Measurements from ENCODE around the gene DCUN1D2. TPM values are rescaled to one million over a fixed set of nuclear protein-coding genes. Genes with fewer than 3 reads are reported as not detected.
"Not testable (repeated sequence)": the region's sequence is repeated elsewhere in the genome, so short reads cannot be mapped to it uniquely, and the experiment has no call there.

The DCUN1D2 gene
- total RNA-seq, 1 donor = 6.2 TPM

DNA sequence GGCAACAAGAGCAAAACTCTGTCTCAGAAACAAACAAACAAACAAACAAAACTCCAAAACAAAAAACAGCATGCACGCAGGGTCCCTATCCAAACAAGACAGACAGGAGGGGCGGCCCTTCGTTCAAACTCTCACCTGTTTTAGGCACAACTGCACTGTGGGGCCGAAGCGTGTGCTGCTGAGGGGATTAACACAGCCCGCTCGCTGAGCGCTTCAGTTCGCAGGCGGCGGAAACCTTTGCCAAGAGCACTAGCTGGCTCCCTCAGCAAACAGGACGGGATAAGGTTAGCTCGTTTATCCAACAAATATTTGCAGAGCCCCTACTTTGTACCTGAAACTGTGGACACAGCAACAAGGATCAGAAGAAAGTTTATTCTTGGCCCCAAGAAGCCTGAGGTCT, 35.6 kb downstream of the DCUN1D2 start:
- no peaks in the 10 kb centered on the region for H3K27me3 ChIP-seq (ENCODE audit: insufficient read depth, low read length)
- no peaks in the 10 kb centered on the region for H3K9me3 ChIP-seq (ENCODE audit: low read depth, low read length)
- no peaks in the 10 kb centered on the region for H3K4me1 ChIP-seq (ENCODE audit: insufficient read depth, low read length)
- H3K4me3 ChIP-seq (ENCODE audit: low read length) = no peak overlapping the region

DNA sequence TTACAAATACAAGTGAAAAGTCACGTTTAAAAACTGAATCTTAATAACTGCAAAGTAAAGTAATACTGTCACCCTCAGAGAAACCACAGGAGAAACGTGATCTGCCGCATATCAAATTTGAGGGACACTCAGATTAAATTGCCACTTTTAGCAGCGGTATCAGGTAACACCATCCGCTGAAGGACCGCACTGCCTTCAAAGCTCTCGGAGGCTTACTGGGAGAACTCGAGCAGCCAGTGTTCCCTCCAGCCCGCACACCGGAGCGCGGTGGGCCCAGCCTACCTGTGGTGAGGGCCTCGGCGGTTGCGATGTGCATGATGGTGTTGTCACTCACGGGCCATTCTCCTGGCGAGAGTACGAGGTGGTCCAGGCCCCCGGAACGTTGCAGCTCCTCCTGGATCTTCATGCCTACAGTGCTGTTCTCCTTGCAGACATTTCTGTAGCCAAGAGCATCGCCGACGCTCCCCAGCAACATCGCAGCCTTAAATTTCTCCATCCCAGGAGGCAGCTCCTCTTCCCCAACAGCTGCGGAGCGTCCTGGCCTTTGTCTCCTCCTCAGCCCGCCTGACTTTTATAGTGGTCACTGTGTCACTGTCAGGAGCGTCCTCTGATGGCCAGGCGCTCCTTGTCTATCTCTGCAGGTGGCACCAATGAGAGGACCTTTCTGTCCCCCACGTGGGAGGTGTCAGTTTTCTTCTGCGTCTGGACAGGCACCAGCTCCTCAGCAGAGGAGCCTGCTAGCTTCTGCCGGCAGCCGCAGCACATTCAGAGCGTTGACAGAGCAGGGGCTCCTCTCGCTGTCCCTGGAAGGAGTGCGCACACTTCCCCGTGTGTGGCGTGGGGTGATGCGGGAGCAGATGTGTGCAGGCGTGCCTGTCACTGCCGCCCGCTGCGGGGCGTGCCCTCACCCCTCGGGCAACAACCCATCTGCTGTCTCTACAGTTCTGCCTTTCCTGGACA, 37.3 kb downstream of the DCUN1D2 start, which contains the start of gene ADPRHL1:
Gene ADPRHL1, minus strand, starts transcription at position 547 of the 960 bp plus-strand sequence. Its CDS starts 51 bp downstream, at position 496.
- no peaks in the 10 kb centered on the region for H3K4me1 ChIP-seq (ENCODE audit: insufficient read depth, low read length)
- H3K27me3 ChIP-seq (ENCODE audit: insufficient read depth, low read length) = no peaks in the 10 kb centered on the region

GRCh38 chr13:113452466-113452865, 38.0 kb downstream of the DCUN1D2 start:
- Histone ChIP-seq H3K4me3 (ENCODE audit: low read length) (no peak overlapping the region), H3K4me1 (ENCODE audit: insufficient read depth, low read length) (no peaks in the 10 kb centered on the region), H3K27me3 (ENCODE audit: insufficient read depth, low read length) (no peaks in the 10 kb centered on the region), H3K9me3 (ENCODE audit: low read depth, low read length) (no peaks in the 10 kb centered on the region)

More for the DNA sequence above, 37.3 kb downstream of the DCUN1D2 start, which contains the start of gene ADPRHL1:
- H3K4me3 ChIP-seq (ENCODE audit: low read length) = no peak within 1 kb of the TSS
- H3K9me3 ChIP-seq (ENCODE audit: low read depth, low read length) = no peaks in the 10 kb centered on the region

- no peaks in the 10 kb centered on the region for H3K27me3 ChIP-seq (ENCODE audit: insufficient read depth, low read length)
- no peaks in the 10 kb centered on the region for H3K4me1 ChIP-seq (ENCODE audit: insufficient read depth, low read length)
- H3K4me3 ChIP-seq (ENCODE audit: low read length) = no peak overlapping the region
- H3K9me3 ChIP-seq (ENCODE audit: low read depth, low read length) = no peaks in the 10 kb centered on the region
These were observed 38.5 kb downstream of the DCUN1D2 start for GRCh38 chr13:113451951-113452421.

- H3K4me3 ChIP-seq (ENCODE audit: low read length); H3K27me3 ChIP-seq (ENCODE audit: insufficient read depth, low read length); H3K9me3 ChIP-seq (ENCODE audit: low read depth, low read length); H3K4me1 ChIP-seq (ENCODE audit: insufficient read depth, low read length): not testable (repeated sequence)
These were observed 39.5 kb downstream of the DCUN1D2 start for GRCh38 chr13:113450861-113451620.

DNA sequence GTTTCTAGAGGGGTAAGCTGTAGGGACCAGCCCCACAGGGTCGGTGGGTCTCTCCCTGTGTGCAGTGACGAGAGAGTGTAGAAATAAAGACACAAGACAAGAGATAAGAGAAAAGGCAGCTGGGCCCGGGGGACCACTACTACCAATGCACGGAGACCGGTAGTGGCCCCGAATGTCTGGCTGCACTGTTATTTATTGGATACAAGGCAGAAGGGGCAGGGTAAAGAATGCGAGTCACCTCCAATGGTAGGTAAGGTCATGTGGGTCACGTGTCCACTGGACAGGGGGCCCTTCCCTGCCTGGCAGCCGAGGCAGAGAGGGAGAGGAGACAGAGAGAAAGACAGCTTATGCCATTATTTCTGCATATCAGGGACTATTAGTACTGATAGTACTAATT, 40.2 kb downstream of the DCUN1D2 start:
- H3K9me3 ChIP-seq (ENCODE audit: low read depth, low read length); H3K4me3 ChIP-seq (ENCODE audit: low read length); H3K27me3 ChIP-seq (ENCODE audit: insufficient read depth, low read length); H3K4me1 ChIP-seq (ENCODE audit: insufficient read depth, low read length): not testable (repeated sequence)

- H3K9me3 ChIP-seq (ENCODE audit: low read depth, low read length) = no peaks in the 10 kb centered on the region
- H3K27me3 ChIP-seq (ENCODE audit: insufficient read depth, low read length) = no peaks in the 10 kb centered on the region
- no peaks in the 10 kb centered on the region for H3K4me1 ChIP-seq (ENCODE audit: insufficient read depth, low read length)
- H3K4me3 ChIP-seq (ENCODE audit: low read length) = no peak overlapping the region
These were observed 40.7 kb downstream of the DCUN1D2 start for GRCh38 chr13:113449693-113450347.

GRCh38 chr13:113448885-113449692, 41.4 kb downstream of the DCUN1D2 start:
- Histone ChIP-seq H3K9me3 (ENCODE audit: low read depth, low read length) (no peaks in the 10 kb centered on the region), H3K4me3 (ENCODE audit: low read length) (no peak overlapping the region), H3K27me3 (ENCODE audit: insufficient read depth, low read length) (no peaks in the 10 kb centered on the region), H3K4me1 (ENCODE audit: insufficient read depth, low read length) (no peaks in the 10 kb centered on the region)

DNA sequence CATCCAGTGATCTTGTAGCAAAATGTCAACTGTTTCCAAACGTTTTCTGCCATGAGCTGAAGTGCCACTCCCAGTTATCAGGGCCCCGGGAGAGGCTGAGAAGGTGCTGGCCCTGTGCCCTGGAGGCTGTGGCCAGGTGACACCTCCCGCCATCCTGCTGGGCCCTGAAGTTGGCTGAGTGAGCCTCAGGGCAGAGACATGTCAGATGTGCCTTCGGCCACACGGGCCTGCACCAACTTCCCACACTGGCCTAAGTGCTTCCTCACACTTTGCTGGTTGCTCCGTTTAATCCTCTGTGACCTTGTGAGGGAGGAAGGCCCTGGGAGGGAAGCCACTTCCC, 42.0 kb downstream of the DCUN1D2 start:
- Histone ChIP-seq H3K4me1 (ENCODE audit: insufficient read depth, low read length) (no peaks in the 10 kb centered on the region), H3K27me3 (ENCODE audit: insufficient read depth, low read length) (no peaks in the 10 kb centered on the region), H3K4me3 (ENCODE audit: low read length) (no peak overlapping the region), H3K9me3 (ENCODE audit: low read depth, low read length) (no peaks in the 10 kb centered on the region)

GRCh38 chr13:113447596-113447995, 42.9 kb downstream of the DCUN1D2 start:
- Histone ChIP-seq H3K9me3 (ENCODE audit: low read depth, low read length) (no peaks in the 10 kb centered on the region), H3K4me3 (ENCODE audit: low read length) (no peak overlapping the region), H3K27me3 (ENCODE audit: insufficient read depth, low read length) (no peaks in the 10 kb centered on the region), H3K4me1 (ENCODE audit: insufficient read depth, low read length) (no peaks in the 10 kb centered on the region)

- Histone ChIP-seq H3K4me1 (ENCODE audit: insufficient read depth, low read length) (no peaks in the 10 kb centered on the region), H3K27me3 (ENCODE audit: insufficient read depth, low read length) (no peaks in the 10 kb centered on the region), H3K4me3 (ENCODE audit: low read length) (no peak overlapping the region), H3K9me3 (ENCODE audit: low read depth, low read length) (no peaks in the 10 kb centered on the region)
These were observed 44.0 kb downstream of the DCUN1D2 start for GRCh38 chr13:113446488-113446854.

DNA sequence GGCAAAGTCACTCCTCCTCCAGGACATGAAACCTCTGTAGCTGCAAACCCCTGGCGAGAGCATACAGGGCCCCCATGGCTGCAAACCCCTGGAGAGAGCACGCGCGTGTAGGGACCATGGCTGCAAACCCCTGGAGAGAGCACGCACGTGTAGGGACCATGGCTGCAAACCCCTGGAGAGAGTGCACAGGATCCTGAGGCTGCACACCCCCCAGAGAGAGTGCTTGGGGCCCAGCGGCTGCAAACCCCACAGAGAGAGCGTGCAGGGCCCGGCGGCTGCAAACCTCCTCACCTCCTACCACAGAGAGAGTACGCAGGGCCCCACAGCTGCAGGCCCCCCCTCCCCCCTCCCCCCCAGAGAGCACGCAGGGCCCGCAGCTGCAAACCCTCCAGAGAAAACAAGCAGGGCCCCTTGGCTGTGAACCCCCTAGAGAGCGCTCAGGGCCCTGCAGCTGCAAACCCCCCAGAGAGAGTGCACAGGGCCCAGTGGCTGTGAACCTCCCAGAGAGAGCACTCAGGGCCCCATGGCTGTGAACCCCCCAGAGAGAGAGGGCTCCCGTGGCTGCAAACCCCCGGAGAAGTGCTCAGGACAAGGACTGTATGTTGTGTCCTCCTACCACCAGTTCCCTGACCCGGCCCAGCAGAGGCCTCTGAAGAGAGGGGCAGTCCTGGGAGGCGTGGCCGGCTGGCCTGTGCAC, 44.6 kb downstream of the DCUN1D2 start:
- Histone ChIP-seq H3K4me3 (ENCODE audit: low read length) (no peak overlapping the region), H3K9me3 (ENCODE audit: low read depth, low read length) (no peaks in the 10 kb centered on the region), H3K4me1 (ENCODE audit: insufficient read depth, low read length) (no peaks in the 10 kb centered on the region), H3K27me3 (ENCODE audit: insufficient read depth, low read length) (no peaks in the 10 kb centered on the region)

- no peaks in the 10 kb centered on the region for H3K9me3 ChIP-seq (ENCODE audit: low read depth, low read length)
- no peaks in the 10 kb centered on the region for H3K4me1 ChIP-seq (ENCODE audit: insufficient read depth, low read length)
- H3K27me3 ChIP-seq (ENCODE audit: insufficient read depth, low read length) = no peaks in the 10 kb centered on the region
- H3K4me3 ChIP-seq (ENCODE audit: low read length) = no peak overlapping the region
These were observed 46.5 kb downstream of the DCUN1D2 start for GRCh38 chr13:113443991-113444390.

GRCh38 chr13:113442985-113443362, 47.5 kb downstream of the DCUN1D2 start:
- Histone ChIP-seq H3K9me3 (ENCODE audit: low read depth, low read length) (no peaks in the 10 kb centered on the region), H3K27me3 (ENCODE audit: insufficient read depth, low read length) (no peaks in the 10 kb centered on the region), H3K4me1 (ENCODE audit: insufficient read depth, low read length) (no peaks in the 10 kb centered on the region), H3K4me3 (ENCODE audit: low read length) (no peak overlapping the region)
